K562 (cell line): ENCODE results near the gene TAGLN3. TPM values are rescaled to one million over a fixed set of nuclear protein-coding genes. Genes with fewer than 3 reads are reported as not detected.
A peak's percentile ranks its signal among the peaks of the same experiment; 100 is the strongest.

Experiments
- CREB5 ChIP-seq: fragments of 250-450 bp; sonication (Bioruptor Pico); IDR thresholded peaks from 2 replicates; pipeline ENCODE4 v1.5.0; 2020; ENCODE audit warnings: mild to moderate bottlenecking
- GTF2A2 ChIP-seq: IDR thresholded peaks from 2 replicates; pipeline ENCODE4 v1.6.1; 2016; ENCODE audit warnings: mild to moderate bottlenecking, missing genetic modification characterization, missing compliant biosample characterization
- HNRNPLL ChIP-seq: fragments of 200-400 bp; formaldehyde crosslinking; IDR thresholded peaks from 2 replicates; pipeline ENCODE4 v1.6.1; 2017; ENCODE audit warnings: low read length, low read depth, mild to moderate bottlenecking; ENCODE audit not compliant: poor library complexity, severe bottlenecking
- JUNB ChIP-seq: fragments of 450-650 bp; formaldehyde crosslinking; conservative IDR thresholded peaks from 2 replicates; pipeline ENCODE4 v1.4.0; 2020; ENCODE audit warnings: mild to moderate bottlenecking
- MED1 ChIP-seq: sonication (generic); formaldehyde crosslinking; IDR thresholded peaks from 2 replicates; pipeline ENCODE4 v1.8.1; 2023; ENCODE audit warnings: missing genetic modification reagents, borderline replicate concordance
- MGA ChIP-seq: fragments of 450-650 bp; IDR thresholded peaks from 2 replicates; pipeline ENCODE4 v1.6.1; 2016; ENCODE audit warnings: mild to moderate bottlenecking, moderate library complexity
- NCOA6 ChIP-seq: fragments of 450-650 bp; IDR thresholded peaks from 2 replicates; pipeline ENCODE4 v1.6.1; 2017; ENCODE audit warnings: mild to moderate bottlenecking
- USF2 ChIP-seq: sonication (generic); formaldehyde crosslinking; IDR thresholded peaks from 2 replicates; pipeline ENCODE4 v1.5.0; 2020; ENCODE audit warnings: missing genetic modification reagents
- ZNF133 ChIP-seq: fragments of 250-450 bp; sonication (Bioruptor Pico); IDR thresholded peaks from 2 replicates; pipeline ENCODE4 v1.4.0; 2020; ENCODE audit warnings: mild to moderate bottlenecking
- ZNF354B ChIP-seq: fragments of 250-450 bp; sonication (Bioruptor Pico); IDR thresholded peaks from 2 replicates; pipeline ENCODE4 v1.4.0; 2020
- ZNF431 ChIP-seq: sonication (generic); formaldehyde crosslinking; IDR thresholded peaks from 2 replicates; pipeline ENCODE4 v1.8.0; 2022; ENCODE audit warnings: mild to moderate bottlenecking, missing genetic modification reagents
- polyA plus RNA-seq, 8 experiments: library from polyadenylated mRNA; depleted of rRNA in 4 of 8; stranded (reverse) in 5 of 8; unstranded in 3 of 8; fragments of >200 nt; fragmentation: Nextera tagmentation in 2 of 8; fragmentation: Illumina TruSeq in 1 of 8; extraction: Ambion mirVana in 2 of 8; extraction: Trizol in 1 of 8; gene quantifications; 2 replicates each; pipeline versions ENCODE4 v1.2.1 to v1.2.3, GENCODE V29; 2011 to 2014; ENCODE audit warnings: inconsistent platforms in 1 of 8, missing spikeins in 1 of 8
- total RNA-seq, 7 experiments: library from RNA; depleted of rRNA in 6 of 7; stranded (reverse); fragments of >200 nt in 6 of 7; fragmentation: Illumina TruSeq in 2 of 7; extraction: Trizol in 2 of 7; gene quantifications; 2 replicates each; pipeline versions ENCODE4 v1.2.1 to v1.2.3, GENCODE V29; 2011 to 2021; ENCODE audit warnings: low replicate concordance in 1 of 7
- TF ChIP-seq, protein P1 (sequence below): sonication (generic); formaldehyde crosslinking; IDR thresholded peaks from 2 replicates; pipeline ENCODE4 v1.8.0; 2022; ENCODE audit warnings: mild to moderate bottlenecking, low read depth, missing genetic modification reagents

Gene TAGLN3
- total and polyA plus RNA-seq, 9 of the 15 experiments (the other 6 are each of a cell fraction or from before 2014, with no cell fraction given): 0.06 TPM; not detected in 7

DNA sequence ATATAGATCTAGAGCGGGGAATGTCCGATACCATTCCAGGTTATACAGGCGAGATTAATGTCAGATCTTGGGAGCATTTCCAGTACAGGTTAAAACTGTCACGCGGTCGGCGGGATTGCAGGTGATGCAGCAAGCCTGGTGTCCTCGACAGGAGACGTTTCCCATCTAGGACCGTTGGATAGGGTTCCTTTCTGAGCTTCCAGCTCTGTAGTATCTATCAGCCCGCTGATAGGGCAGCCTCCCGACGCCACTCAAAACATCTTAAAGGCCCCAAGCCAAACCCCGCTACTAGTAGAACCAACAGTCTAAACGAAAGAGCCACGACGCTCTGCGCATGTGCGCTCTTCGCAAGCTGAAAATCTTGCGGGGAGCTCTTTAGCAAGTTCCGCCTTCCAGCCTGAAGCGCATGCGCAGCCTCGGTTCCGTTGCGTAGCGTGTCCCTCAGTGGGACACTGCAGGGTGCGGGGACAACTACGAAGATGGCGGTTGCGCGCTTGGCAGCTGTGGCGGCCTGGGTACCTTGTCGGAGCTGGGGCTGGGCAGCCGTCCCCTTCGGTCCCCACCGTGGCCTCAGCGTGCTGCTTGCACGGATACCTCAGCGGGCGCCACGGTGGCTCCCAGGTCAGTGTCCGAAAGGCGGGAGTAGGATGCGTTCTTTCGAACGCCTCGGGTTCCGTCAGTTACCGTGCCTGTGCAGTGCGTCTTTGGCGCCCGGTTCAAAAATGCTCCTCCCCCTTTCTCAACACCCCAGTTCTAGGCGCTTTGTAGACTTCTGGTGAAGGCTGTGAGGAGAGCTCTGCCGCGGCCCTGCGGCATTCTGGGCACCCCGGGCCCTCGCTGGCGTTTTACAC, 19.9 kb upstream of the TAGLN3 start, which contains the start of gene ABHD10 (continued):
- TF ChIP-seq MGA: peak; percentile 63
- TF ChIP-seq USF2 (CRISPR knock-in tag): no peak
- TF ChIP-seq, protein P1, sequence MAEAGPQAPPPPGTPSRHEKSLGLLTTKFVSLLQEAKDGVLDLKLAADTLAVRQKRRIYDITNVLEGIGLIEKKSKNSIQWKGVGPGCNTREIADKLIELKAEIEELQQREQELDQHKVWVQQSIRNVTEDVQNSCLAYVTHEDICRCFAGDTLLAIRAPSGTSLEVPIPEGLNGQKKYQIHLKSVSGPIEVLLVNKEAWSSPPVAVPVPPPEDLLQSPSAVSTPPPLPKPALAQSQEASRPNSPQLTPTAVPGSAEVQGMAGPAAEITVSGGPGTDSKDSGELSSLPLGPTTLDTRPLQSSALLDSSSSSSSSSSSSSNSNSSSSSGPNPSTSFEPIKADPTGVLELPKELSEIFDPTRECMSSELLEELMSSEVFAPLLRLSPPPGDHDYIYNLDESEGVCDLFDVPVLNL: no peak
- no peak for TF ChIP-seq ZNF133
- no peak for TF ChIP-seq ZNF354B (CRISPR knock-in tag)
- no peak for TF ChIP-seq CREB5 (CRISPR knock-in tag)
- TF ChIP-seq HNRNPLL: peak; percentile 98
- no peak for TF ChIP-seq GTF2A2 (tag)
- TF ChIP-seq ZNF431: no peak
- no peak for TF ChIP-seq MED1 (CRISPR knock-in tag)
- TF ChIP-seq NCOA6: no peak
- TF ChIP-seq JUNB: no peak
